Putamen (tissue), 1 donor: ENCODE measurements around the gene SLC25A21.

ENCODE experiments used
- DNase-seq: peaks from one replicate; pipeline ENCODE4 v3.0.0-alpha.2; 2016; ENCODE audit warnings: low spot score

Gene SLC25A21

DNA sequence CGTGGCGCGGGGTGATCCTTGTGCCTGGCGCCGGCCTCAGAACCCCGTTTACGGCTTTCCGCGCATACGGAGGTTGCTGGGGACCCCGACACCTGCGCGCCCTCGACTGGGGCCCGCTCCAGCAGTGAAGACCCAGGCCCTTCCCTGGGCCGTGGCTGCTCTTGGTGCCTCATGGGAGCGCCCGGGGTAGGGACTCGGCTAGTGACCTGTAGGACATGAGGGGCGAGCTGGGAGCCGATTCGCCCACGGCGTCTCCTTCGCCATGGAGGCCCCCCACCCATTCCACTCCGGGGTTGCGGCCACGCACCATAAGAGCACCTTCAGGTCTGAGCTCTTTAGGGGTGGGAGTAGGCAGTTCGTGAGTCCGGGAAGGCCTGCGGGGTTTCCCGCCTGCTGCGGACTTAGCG, 525.0 kb downstream of the SLC25A21 start:
- no peak for DNase-seq

GRCh38 chr14:36646664-36647416, 525.6 kb downstream of the SLC25A21 start:
- DNase-seq: no peak

GRCh38 chr14:36633580-36633979, 538.8 kb downstream of the SLC25A21 start:
- no peak for DNase-seq
